ENCODE results near the gene GOLGA1. TPM values are rescaled to one million over a fixed set of nuclear protein-coding genes. Genes with fewer than 3 reads are reported as not detected.
A peak's percentile ranks its signal among the peaks of the same experiment; 100 is the strongest.

GOLGA1 gene
- total and polyA plus RNA-seq, 9 of the 15 experiments (the other 6 are each of a cell fraction or from before 2014, with no cell fraction given), result 2.9 to 15.9 (median 8.5) TPM

GRCh38 chr9:124941679-124942561 lies 1.0 kb upstream of the GOLGA1 start (continued):
- TF ChIP-seq ZNF436 (CRISPR knock-in tag; IDR thresholded peaks at IDR 0.05) (no peak), REST (IDR thresholded peaks at IDR 0.05; ENCODE audit: borderline replicate concordance) (peak; percentile 71), REST (CRISPR knock-in tag; IDR thresholded peaks at IDR 0.05; ENCODE audit: low read depth) (no peak), MCM3 (IDR thresholded peaks at IDR 0.05) (no peak), UBTF (IDR thresholded peaks at IDR 0.05; ENCODE audit: borderline replicate concordance in 1 of 2, low read depth in 2 of 2, low read length in 2 of 2) (0 out of 4 replicates have a peak, but pooled peaks of 1 of the 2 experiments have one; percentile 23), RCOR1 (IDR thresholded peaks at IDR 0.05; ENCODE audit: borderline replicate concordance in 1 of 2, low read depth in 2 of 2, low read length in 2 of 2) (no peak), SP1 (CRISPR knock-in tag; IDR thresholded peaks at IDR 0.05) (no peak), PTRF (tag; IDR thresholded peaks at IDR 0.05) (no peak), PBX2 (CRISPR knock-in tag; IDR thresholded peaks at IDR 0.05; ENCODE audit: low read depth) (no peak), PBX2 (tag; conservative IDR thresholded peaks at IDR 0.05; ENCODE audit: low read depth) (no peak), KDM1A (IDR thresholded peaks at IDR 0.05) (no peak), CBFB (CRISPR knock-in tag; IDR thresholded peaks at IDR 0.05) (no peak), CAMTA2 (CRISPR knock-in tag; conservative IDR thresholded peaks at IDR 0.05) (no peak), KLF16 (IDR thresholded peaks at IDR 0.05) (no peak), ARID2 (IDR thresholded peaks at IDR 0.05) (no peak), LARP7 (IDR thresholded peaks at IDR 0.05) (no peak)
